GM12878 (cell line): Measurements from ENCODE around the gene SBNO1. TPM values are rescaled to one million over a fixed set of nuclear protein-coding genes. Genes with fewer than 3 reads are reported as not detected.

Source experiments
- ATF2 ChIP-seq: IDR thresholded peaks from 2 replicates; pipeline ENCODE4 v1.6.1; 2012; ENCODE audit warnings: low read length, inconsistent platforms
- BCL3 ChIP-seq: IDR thresholded peaks from 2 replicates; pipeline ENCODE4 v1.6.1; 2011; ENCODE audit warnings: borderline replicate concordance, low read depth, mild to moderate bottlenecking, moderate library complexity, low read length; ENCODE audit not compliant: insufficient read depth, poor library complexity, severe bottlenecking
- CBX5 ChIP-seq: sonication (generic); IDR thresholded peaks from 2 replicates; pipeline ENCODE4 v1.6.1; 2016; ENCODE audit warnings: low read depth, moderate library complexity, mild to moderate bottlenecking, inconsistent platforms
- EP300 ChIP-seq, 2 experiments: fragments of 150-350 bp in 1 of 2; IDR thresholded peaks; 2 replicates each; pipeline ENCODE4 v1.6.1; 2011 to 2012; ENCODE audit warnings: low read depth in 2 of 2, low read length in 2 of 2, borderline replicate concordance in 1 of 2, improper control_type of control experiment in 1 of 2, inconsistent platforms in 1 of 2; ENCODE audit not compliant: control insufficient read depth in 1 of 2
- ESRRA ChIP-seq: IDR thresholded peaks from 2 replicates; pipeline ENCODE4 v1.6.1; 2012; ENCODE audit warnings: mild to moderate bottlenecking, low read length, improper control_type of control experiment
- FOXK2 ChIP-seq: fragments of 450-650 bp; IDR thresholded peaks from 2 replicates; pipeline ENCODE4 v1.6.1; 2017; ENCODE audit warnings: mild to moderate bottlenecking, moderate library complexity
- GABPA ChIP-seq: IDR thresholded peaks from 2 replicates; pipeline ENCODE4 v1.6.1; 2014; ENCODE audit warnings: antibody characterized with exemption, low read depth, mild to moderate bottlenecking, inconsistent platforms
- KLF5 ChIP-seq: fragments of 450-650 bp; IDR thresholded peaks from 2 replicates; pipeline ENCODE4 v1.6.1; 2014; ENCODE audit warnings: mild to moderate bottlenecking; ENCODE audit not compliant: partially characterized antibody
- MTA2 ChIP-seq: fragments of 450-650 bp; IDR thresholded peaks from 2 replicates; pipeline ENCODE4 v1.6.1; 2016; ENCODE audit warnings: low read depth, mild to moderate bottlenecking, moderate library complexity
- PKNOX1 ChIP-seq: fragments of 450-650 bp; IDR thresholded peaks from 2 replicates; pipeline ENCODE4 v1.6.1; 2016; ENCODE audit warnings: mild to moderate bottlenecking
- RFX5 ChIP-seq: IDR thresholded peaks from 2 replicates; pipeline ENCODE4 v1.6.1; 2011; ENCODE audit warnings: low read depth, low read length, improper control_type of control experiment
- SIN3A ChIP-seq: IDR thresholded peaks from 2 replicates; pipeline ENCODE4 v1.6.1; 2012; ENCODE audit warnings: low read depth, low read length, improper control_type of control experiment
- SKIL ChIP-seq: fragments of 450-650 bp; IDR thresholded peaks from 2 replicates; pipeline ENCODE4 v1.6.1; 2017; ENCODE audit warnings: mild to moderate bottlenecking, low read depth, inconsistent platforms; ENCODE audit not compliant: poor library complexity, severe bottlenecking
- SMARCA5 ChIP-seq: fragments of 450-650 bp; IDR thresholded peaks from 2 replicates; pipeline ENCODE4 v1.6.1; 2017; ENCODE audit warnings: mild to moderate bottlenecking
- YBX1 ChIP-seq: fragments of 450-650 bp; IDR thresholded peaks from 2 replicates; pipeline ENCODE4 v1.6.1; 2016; ENCODE audit warnings: antibody characterized with exemption
- ZNF384 ChIP-seq: IDR thresholded peaks from 2 replicates; pipeline ENCODE4 v1.6.1; 2012; ENCODE audit warnings: low read depth, mild to moderate bottlenecking, low read length, improper control_type of control experiment, borderline replicate concordance
- ZNF687 ChIP-seq: fragments of 450-650 bp; IDR thresholded peaks from 2 replicates; pipeline ENCODE4 v1.6.1; 2017; ENCODE audit warnings: mild to moderate bottlenecking, moderate library complexity
- polyA plus RNA-seq, 11 experiments: library from polyadenylated mRNA; depleted of rRNA in 4 of 11; unstranded in 6 of 11; stranded (reverse) in 5 of 11; fragments of >200 nt; fragmentation: Nextera tagmentation in 4 of 11; fragmentation: Illumina TruSeq in 1 of 11; extraction: Ambion mirVana in 4 of 11; extraction: Trizol in 1 of 11; gene quantifications; 1 replicate in 1 of 11; 2 replicates in 10 of 11; pipeline versions ENCODE4 v1.2.1 to v1.2.3, GENCODE V29; 2011 to 2016; ENCODE audit warnings: inconsistent platforms in 2 of 11, missing spikeins in 2 of 11, low read depth in 1 of 11
- total RNA-seq, 4 experiments: library from RNA; depleted of rRNA in 3 of 4; stranded (reverse); fragments of >200 nt in 3 of 4; fragmentation: Illumina TruSeq in 1 of 4; extraction: Trizol in 1 of 4; gene quantifications; 2 replicates each; pipeline versions ENCODE4 v1.2.1 to v1.2.3, GENCODE V29; 2013 to 2021

The SBNO1 gene
- total and polyA plus RNA-seq, 10 of the 15 experiments (the other 5 are each of a cell fraction or from before 2014, with no cell fraction given), result 7.5 to 39.7 (median 20.9) TPM

- peak; percentile 98 for TF ChIP-seq MTA2
- TF ChIP-seq GABPA, result peak; percentile 70; the same call in 1 of the 2 replicates
- peak; percentile 79; the same call in 1 of the 2 replicates for TF ChIP-seq CBX5
- TF ChIP-seq ZNF384, result no peak
- TF ChIP-seq ATF2, result peak; percentile 97
- peak; percentile 10; the same call in 1 of the 2 replicates for TF ChIP-seq SIN3A
- peak; percentile 98 for TF ChIP-seq SMARCA5
- TF ChIP-seq FOXK2, result peak; percentile 83
- TF ChIP-seq ESRRA, result no peak
- TF ChIP-seq ZNF687, result peak; percentile 75; the same call in 1 of the 2 replicates
- TF ChIP-seq EP300 (IDR thresholded peaks at IDR 0.05; ENCODE audit: borderline replicate concordance in 1 of 2, control insufficient read depth in 1 of 2, low read depth in 2 of 2, low read length in 2 of 2), result peak; percentile 99
- peak; percentile 70 for TF ChIP-seq BCL3
- peak; percentile 91 for TF ChIP-seq KLF5
- TF ChIP-seq SKIL, result peak; percentile 96
- peak; percentile 82 for TF ChIP-seq PKNOX1
- TF ChIP-seq YBX1, result no peak
- TF ChIP-seq RFX5, result 0 out of 2 replicates have a peak, but pooled peaks have one; percentile 38
Measured at GRCh38 chr12:123365025-123365917, 624 bp upstream of the SBNO1 start (continued).
